Mucosa of descending colon (tissue), 3 donors: ENCODE measurements around the gene LHX8. TPM values are rescaled to one million over a fixed set of nuclear protein-coding genes. Genes with fewer than 3 reads are reported as not detected.

Experiments used
- ATAC-seq: fragments of 200-7000 bp; cut with Tn5 transposase; one replicate; pipeline ENCODE4 v1.9.1; 2020; ENCODE audit warnings: mild to moderate bottlenecking, moderate library complexity
- DNase-seq, 3 donors: peaks; one replicate each; pipeline ENCODE4 v3.0.0-alpha.2; 2020
- H3K36me3 ChIP-seq: fragments of 200-600 bp; one replicate; pipeline ENCODE4 v1.8.0; 2021; ENCODE audit warnings: low read depth, mild to moderate bottlenecking
- H3K4me1 ChIP-seq: fragments of 200-600 bp; one replicate; pipeline ENCODE4 v1.8.0; 2021; ENCODE audit warnings: low read depth, mild to moderate bottlenecking
- H3K4me3 ChIP-seq: fragments of 200-600 bp; one replicate; pipeline ENCODE4 v1.8.0; 2021; ENCODE audit warnings: mild to moderate bottlenecking
- H3K9me3 ChIP-seq: fragments of 200-600 bp; one replicate; pipeline ENCODE4 v1.8.0; 2021; ENCODE audit warnings: mild to moderate bottlenecking
- CTCF ChIP-seq: fragments of 200-600 bp; IDR thresholded peaks from one replicate; pipeline ENCODE4 v1.8.0; 2022; ENCODE audit warnings: antibody characterized with exemption, mild to moderate bottlenecking
- intact Hi-C, 2 donors: fragments of 100-400 bp; cut with DNase I in 1 of 2; cut with micrococcal nuclease in 1 of 2; formaldehyde crosslinking; loops; one replicate each; pipeline versions ENCODE4 v1.11.0 to v1.11.1; 2022; cut with DNase I, micrococcal nuclease
- total RNA-seq, 3 donors: library from RNA; stranded (reverse); fragmentation: NEBNext Ultra II Directional in 2 of 3; extraction: Animal tissue kit (Norgen Biotek cat#: 25700) in 2 of 3; gene quantifications; one replicate each; pipeline versions ENCODE4 v1.2.1 to v1.2.4, GENCODE V29; 2021 to 2023
- donor health status: DM: no; HTN: no; CAD: no; lungs with moderate emphysema.
- donor health status: DM: no; HTN: no; CAD: no.
- donor health status: DM: no; HTN: yes; CAD: no.

The LHX8 gene
- total RNA-seq, 3 donors from 2014 or later: not detected

GRCh38 chr1:75165264-75165663 is 31.1 kb downstream of the LHX8 start:
- Histone ChIP-seq H3K36me3 (no peaks in the 10 kb centered on the region), H3K9me3 (no peaks in the 10 kb centered on the region), H3K4me1 (no peaks in the 10 kb centered on the region), H3K4me3 (no peak overlapping the region)
- DNase-seq (no peak), ATAC-seq (no peak)
- intact Hi-C loops: no loop called here
- no peak for TF ChIP-seq CTCF

GRCh38 chr1:75166821-75167220 is 32.6 kb downstream of the LHX8 start:
- TF ChIP-seq CTCF: no peak
- Histone ChIP-seq H3K4me3 (no peak overlapping the region), H3K4me1 (no peaks in the 10 kb centered on the region), H3K9me3 (no peaks in the 10 kb centered on the region), H3K36me3 (no peaks in the 10 kb centered on the region)
- no peak for DNase-seq
- no peak for ATAC-seq
- intact Hi-C loops: no loop called here

- Histone ChIP-seq H3K4me3 (no peak overlapping the region), H3K36me3 (no peaks in the 10 kb centered on the region), H3K9me3 (no peaks in the 10 kb centered on the region), H3K4me1 (no peaks in the 10 kb centered on the region)
- no peak for TF ChIP-seq CTCF
- ATAC-seq (no peak), DNase-seq (no peak)
- intact Hi-C loops: no loop called here
Measured at GRCh38 chr1:75170011-75170410, 35.8 kb downstream of the LHX8 start.

- no peaks in the 10 kb centered on the region for H3K4me1 ChIP-seq
- H3K9me3 ChIP-seq: no peaks in the 10 kb centered on the region
- no peak for DNase-seq
- no peak for ATAC-seq
- intact Hi-C loops: no loop called here
- TF ChIP-seq CTCF: no peak
- no peak overlapping the region for H3K4me3 ChIP-seq
- H3K36me3 ChIP-seq: no peaks in the 10 kb centered on the region
Measured at GRCh38 chr1:75170981-75171380, 36.8 kb downstream of the LHX8 start.

- Histone ChIP-seq H3K4me3 (no peak overlapping the region), H3K4me1 (no peaks in the 10 kb centered on the region), H3K36me3 (no peaks in the 10 kb centered on the region), H3K9me3 (no peaks in the 10 kb centered on the region)
- TF ChIP-seq CTCF: no peak
- no peak for DNase-seq
- no peak for ATAC-seq
- intact Hi-C loops: no loop called here
Measured at GRCh38 chr1:75171876-75172275, 37.7 kb downstream of the LHX8 start.

GRCh38 chr1:75172556-75172955 is 38.4 kb downstream of the LHX8 start:
- no peak for TF ChIP-seq CTCF
- Histone ChIP-seq H3K4me3 (no peak overlapping the region), H3K4me1 (no peaks in the 10 kb centered on the region), H3K9me3 (no peaks in the 10 kb centered on the region), H3K36me3 (no peaks in the 10 kb centered on the region)
- intact Hi-C loops: no loop called here
- DNase-seq (no peak), ATAC-seq (no peak)
